ENCODE data around the gene MAPKAPK3.

MAPKAPK3 gene

DNA sequence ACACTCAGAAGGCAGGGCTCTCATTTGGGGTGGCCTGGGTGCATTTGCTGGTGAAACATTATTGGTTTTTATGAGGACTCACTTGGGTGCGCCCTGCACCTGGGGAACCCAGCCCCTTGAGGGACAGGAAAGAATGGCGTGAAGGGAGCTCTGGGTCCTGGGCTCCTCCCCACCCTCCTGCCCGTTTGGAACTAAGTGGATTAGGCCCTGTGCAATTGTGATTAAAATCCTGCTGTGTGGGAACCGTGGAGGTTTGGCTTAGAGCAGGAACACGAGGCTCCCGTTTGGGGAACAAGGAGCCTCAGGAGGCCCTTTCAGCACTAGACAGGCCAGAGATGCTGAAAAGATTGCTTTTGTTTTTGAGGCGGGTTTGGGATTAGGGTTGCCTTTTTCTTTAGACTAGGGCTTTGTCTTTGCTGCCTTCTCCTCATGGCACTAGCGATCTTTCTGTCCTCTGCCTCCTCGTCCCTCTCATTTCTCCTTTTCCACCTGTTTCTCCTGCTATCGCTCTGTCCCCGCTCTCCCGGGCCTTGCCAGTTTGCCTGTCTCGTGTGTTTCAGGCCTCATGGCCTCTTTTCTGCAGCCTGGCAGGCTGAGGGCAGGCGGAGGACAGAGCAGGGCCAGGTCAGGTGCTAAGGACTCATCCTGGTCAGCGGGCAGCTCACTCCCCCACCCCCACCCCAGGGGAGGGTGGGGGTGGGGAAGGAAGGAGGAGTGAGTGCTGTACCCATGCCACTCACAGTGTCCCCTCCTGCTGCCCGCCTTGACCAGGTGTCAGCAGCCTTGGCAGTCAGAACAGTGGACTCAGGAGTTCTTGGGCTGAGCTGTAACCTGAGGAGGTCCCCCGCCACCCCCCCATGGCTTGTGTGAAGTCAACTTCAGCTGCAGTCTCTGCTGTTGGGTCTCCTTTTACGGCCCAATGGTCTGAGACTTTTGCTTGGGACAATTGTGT lies 8.6 kb downstream of the MAPKAPK3 start:
- no peak for DNase-seq (ENCODE audit: low read depth in 1 of 2, low spot score in 1 of 2)

DNA sequence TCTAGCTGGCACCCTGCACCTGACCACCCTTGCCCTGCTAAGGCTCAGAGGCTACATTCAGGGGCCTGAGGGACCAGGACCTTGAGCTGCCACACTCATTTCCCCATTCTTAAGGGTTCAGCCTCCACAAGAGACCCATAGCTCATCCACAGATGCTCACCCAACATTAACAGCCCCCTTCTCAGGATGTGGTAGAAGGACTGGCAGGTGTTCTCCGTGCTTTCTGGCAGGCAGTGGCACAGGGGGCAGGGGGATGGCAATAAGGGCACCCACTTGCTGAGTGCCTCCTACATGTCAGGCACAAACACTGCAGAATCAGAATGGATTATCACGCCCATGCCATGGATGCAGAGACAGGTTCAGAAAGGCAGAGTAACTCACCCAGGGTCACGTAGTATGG lies 9.4 kb downstream of the MAPKAPK3 start:
- no peak for DNase-seq (ENCODE audit: low read depth in 1 of 2, low spot score in 1 of 2)

DNA sequence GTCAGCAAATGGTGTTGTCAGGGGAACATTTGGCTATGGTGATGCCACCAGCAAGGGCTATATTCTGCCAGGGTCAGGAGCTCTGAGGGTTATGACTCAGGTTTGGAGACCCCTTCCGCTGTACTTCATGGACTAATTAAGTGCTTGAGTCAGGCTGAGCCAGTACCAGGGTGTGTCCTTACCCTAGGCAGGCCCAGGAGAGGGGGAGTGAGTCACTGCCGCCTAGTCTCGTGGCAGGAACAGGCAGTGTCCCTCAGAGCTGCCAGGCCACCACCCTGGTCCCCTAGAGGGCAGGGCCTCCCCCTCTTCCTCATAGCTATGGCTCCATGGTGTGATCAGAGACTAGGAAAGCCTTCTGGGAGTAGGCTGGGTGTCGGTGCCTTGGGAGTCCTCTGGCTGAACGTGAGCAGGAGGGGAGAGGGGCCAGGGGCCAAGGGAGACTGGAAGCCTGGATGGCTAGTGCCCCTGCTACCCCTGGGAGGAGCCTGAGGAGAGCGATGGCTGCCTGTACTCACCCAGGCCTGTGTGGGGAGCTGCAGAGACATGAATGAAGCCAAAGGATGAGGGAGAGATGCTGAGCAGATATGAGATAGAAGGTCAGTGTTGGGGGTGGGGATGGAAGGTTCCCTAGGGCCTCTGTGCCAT lies 10.6 kb downstream of the MAPKAPK3 start:
- DNase-seq (ENCODE audit: low read depth in 1 of 2, low spot score in 1 of 2) = no peak

DNA sequence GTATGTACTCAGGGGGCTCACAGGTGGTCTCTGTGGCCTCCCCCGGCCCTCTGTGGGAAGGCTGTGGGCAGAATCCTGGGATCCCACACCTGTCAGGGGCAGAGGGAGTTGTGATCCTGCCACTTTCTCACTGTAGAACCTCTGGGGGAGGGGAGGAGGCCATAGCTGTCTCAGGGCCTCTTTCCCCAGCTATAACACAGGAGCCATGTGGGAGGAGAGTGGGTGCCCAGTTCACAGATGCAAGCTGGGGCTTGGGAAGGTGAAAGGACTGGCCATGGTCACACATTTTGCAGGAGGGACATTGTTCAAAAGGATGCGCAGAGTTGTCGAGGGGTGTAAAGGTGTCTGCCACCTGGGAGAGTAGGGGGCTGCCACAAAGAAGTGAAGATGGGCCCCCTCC lies 11.7 kb downstream of the MAPKAPK3 start:
- no peak for DNase-seq (ENCODE audit: low read depth in 1 of 2, low spot score in 1 of 2)

DNA sequence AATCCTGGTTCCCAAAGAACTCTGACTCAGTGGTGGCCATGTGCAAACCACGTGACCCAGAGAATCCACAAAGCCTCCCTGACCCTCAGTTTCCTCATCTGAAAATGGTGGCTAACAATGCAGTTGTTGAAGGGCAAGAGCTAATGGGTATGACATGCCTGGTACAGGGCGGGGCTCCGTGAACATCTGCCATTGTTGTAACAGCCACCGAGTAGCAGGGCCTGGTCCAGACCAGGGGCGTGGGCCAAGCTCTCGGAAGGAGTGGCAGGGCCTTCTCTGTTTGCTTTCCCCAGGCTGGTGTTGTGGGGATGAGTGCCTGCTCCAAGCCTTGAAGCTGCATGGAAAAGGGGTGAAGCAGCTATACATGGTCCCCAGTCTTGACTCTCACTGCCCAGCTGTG lies 13.4 kb downstream of the MAPKAPK3 start:
- DNase-seq (ENCODE audit: low read depth in 1 of 2, low spot score in 1 of 2) = no peak

DNA sequence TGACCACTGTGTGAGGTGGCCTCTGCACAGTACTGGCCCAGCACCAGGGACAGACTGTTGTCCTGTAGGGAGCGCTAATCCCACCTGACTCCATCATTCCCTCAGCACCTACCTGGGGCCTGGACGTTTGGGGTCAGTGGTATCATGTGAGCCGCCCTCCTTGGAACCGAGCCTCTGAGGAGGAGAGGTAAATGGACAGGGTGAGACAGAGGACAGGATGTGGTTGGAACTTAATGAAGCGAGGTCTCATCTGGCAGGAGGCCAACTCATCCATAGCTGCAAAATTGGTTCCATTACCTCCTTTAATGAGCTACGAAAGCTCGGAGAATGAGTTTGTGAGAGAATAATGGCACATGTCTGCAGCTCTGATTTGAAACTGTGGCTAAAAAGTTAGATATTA lies 13.9 kb downstream of the MAPKAPK3 start:
- no peak for DNase-seq (ENCODE audit: low read depth in 1 of 2, low spot score in 1 of 2)

DNA sequence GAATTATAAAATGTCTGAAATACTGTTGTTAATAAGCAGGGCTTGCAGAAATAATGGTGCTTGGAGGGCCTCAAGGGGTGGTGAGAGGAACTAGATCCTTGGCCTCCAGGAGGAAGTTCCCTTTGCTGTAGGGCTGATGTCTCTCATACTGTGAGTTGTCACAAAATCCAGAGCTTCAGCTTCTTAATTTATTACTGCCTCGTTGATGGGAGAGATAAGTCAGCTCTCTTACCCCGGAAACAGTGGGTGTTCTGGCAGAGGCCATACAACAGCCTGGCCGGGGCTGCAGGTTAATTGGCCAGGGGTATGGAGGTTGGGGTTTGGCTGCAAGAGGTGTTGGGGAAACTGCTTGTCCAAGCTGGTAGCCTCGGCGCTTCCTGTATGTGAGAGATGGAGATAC lies 15.5 kb downstream of the MAPKAPK3 start:
- DNase-seq (ENCODE audit: low read depth in 1 of 2, low spot score in 1 of 2) = no peak

DNA sequence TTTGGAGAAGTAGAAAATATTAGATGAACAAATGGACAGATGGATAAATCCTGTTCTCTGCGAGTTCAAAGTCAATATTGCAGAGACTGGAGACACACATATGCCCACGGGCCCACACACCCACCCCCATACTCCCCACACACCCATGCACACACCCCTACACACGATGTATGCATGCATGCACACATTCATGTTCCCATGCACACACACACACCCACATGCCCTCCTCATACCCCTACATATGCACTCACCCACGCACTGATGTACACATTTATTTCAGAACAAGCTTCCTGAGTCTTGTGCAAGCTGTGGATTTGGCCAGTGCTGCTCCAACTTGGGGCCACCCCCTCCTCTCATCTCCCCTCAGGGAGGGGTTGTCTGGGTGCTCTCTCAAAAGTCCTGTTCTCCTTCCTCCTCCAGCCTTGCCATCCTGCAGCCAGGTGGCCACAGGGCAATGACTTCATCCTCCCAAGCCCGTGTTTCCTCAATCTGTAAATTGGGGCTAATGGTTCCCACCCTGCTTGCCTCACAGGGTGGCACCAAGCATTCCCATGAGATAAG lies 16.4 kb downstream of the MAPKAPK3 start:
- DNase-seq (ENCODE audit: low read depth in 1 of 2, low spot score in 1 of 2) = no peak

DNA sequence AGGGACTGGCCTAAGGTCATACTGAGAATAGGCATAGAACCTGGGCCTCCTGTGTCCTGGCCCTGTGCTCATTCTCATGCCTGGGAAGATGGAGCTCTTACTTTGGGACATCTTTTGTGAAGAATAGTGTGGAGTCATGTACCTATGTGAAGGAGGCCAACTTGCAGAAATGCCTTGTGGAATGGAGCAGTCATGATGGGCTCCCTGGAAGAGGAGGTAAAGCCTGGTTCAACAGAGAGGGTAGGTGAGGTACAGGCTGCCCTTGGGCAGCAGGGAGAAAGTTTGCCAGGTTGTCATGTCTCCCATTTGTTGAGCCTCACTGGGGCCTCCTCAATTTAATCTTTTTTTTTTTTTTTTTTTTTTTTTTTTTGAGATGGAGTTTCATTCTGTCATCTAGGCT lies 18.1 kb downstream of the MAPKAPK3 start:
- no peak for DNase-seq (ENCODE audit: low read depth in 1 of 2, low spot score in 1 of 2)

DNA sequence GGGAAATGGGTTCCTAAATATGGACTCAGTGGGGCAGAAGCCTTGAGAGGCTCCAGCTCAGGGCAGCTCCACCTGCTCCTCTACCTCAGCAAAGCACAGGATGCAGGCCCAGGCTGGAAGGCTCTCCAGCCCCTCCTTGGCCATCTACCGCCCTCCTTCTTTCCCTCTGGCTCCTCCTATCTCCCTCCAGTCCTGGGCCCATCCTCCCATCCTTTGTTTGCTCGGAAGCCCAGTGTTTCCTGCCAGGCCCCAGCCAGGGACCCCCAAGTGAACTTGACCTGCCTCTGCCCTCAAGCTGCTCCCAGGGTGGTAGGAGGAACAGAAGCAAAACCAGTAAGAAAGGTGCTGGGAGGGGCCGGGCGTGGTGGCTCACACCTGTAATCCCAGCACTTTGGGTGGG lies 20.1 kb downstream of the MAPKAPK3 start:
- DNase-seq (ENCODE audit: low read depth in 1 of 2, low spot score in 1 of 2) = no peak

DNA sequence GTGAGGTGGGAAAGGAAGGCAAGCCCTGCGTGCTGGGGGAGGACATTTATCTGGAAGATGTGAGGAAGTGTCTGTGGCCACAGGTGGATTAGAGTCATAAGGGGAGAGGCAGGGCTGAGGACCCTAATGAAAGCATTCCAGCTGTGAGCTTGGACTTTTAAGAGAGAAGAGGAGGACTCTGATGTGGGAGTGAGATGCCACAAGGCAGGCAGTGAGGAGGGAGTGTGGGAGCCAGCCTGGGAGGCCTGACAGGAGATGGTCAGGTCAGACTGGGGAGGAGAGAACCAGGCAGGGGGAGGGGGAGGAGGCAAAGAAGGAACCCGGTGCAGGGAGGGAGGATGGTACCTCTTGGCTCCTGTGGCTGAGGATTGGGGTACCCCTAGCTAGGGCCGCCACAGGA lies 21.0 kb downstream of the MAPKAPK3 start:
- DNase-seq (ENCODE audit: low read depth in 1 of 2, low spot score in 1 of 2) = no peak

DNA sequence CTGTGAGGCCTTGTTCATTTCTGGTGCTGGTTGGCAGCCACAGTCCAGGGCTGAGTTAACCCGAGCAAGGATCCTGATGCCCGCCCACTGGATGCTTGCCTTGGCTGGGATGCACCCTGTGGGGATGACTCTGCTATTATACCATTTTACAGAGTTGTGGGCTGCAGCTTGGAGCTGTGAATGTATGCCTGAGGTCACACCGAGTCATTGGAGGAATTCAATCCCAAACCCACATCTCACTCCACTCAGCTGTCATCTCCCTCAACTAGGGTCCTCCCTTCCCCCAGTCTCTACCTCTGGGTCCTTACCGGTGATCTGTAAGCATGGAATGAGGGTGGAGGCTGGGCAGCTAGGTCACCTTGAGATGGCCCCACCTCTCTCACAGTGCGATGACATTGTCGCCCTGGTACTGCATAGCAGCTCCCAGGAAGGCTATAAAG lies 22.1 kb downstream of the MAPKAPK3 start:
- no peak for DNase-seq (ENCODE audit: low read depth in 1 of 2, low spot score in 1 of 2)

DNA sequence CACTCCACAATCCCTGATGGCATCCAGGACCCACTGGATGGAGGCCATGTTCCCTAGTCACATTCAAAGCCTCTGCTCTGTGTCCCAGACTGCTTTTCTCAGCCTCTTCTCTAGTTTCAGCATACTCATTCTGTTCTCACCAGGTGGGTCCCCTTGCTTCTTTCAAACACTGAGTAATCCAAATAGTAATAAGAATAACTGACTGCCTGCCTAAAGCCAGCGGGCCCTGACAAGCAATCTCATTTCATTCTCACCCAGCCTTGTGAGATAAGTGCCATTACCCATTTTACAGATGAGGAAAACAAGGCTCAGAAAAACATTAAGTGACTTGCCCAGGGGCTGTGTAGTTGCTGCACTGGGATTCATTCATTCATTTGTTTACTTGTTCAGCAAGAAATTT lies 25.4 kb downstream of the MAPKAPK3 start:
- DNase-seq (ENCODE audit: low read depth in 1 of 2, low spot score in 1 of 2) = no peak

DNA sequence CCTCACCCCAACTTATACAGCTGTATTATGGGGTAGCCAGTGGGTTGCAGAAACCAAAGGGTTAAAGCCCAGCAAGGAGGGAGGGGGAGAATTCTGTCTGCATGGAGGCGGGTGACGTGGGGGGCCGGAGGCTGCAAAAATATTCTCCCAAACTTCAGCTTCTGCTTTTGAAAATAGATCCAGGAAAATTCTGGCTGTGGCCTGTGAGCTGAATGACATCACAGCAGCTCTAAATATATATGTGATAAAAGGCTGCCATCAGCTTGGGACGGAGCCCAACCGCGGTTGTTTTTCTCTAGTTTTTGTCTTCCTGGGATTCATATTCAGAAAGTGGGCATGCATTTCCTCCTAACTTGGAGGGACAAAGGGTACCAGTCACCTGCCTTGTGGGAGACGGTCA lies 27.6 kb downstream of the MAPKAPK3 start:
- DNase-seq (ENCODE audit: low read depth in 1 of 2, low spot score in 1 of 2) = no peak

DNA sequence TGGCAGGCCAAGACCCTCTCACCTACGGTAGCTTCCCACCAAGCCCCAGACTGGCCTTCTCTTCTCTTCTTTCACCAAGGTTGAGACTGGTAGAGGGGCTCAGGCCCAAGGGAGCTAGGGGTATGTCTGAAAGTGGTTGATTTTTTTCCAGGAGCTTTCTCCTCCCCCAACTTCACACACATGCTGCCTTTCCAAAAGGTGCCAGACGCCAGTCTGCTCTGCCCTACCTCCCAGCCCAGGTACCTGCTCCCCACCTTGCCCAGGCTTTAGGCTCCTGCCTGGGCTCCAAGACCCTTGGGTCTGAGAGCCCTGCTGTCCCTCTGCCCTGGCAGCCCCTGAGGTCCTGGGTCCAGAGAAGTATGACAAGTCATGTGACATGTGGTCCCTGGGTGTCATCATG lies 28.4 kb downstream of the MAPKAPK3 start:
- DNase-seq (ENCODE audit: low read depth in 1 of 2, low spot score in 1 of 2) = no peak

DNA sequence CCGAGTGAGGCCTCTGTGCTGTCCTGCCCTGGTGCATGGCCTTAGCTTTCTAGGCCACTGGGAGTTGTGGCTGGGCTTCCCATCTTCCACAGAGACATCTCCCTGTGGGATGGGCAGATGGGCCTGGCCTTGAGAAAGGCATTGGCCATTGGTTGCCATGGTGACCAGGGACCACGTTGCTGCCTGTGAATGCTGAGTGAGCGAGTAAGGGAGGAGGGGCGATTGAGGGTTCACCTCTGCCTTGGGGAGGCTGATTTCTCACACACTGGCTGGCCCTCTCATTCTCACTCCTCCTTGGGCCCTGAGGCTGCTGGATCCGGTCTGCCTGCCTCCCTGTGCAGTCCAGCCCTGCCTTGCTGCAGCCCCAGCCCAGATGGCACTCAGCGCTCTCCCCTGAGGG lies 31.4 kb downstream of the MAPKAPK3 start:
- DNase-seq (ENCODE audit: low read depth in 1 of 2, low spot score in 1 of 2) = no peak

DNA sequence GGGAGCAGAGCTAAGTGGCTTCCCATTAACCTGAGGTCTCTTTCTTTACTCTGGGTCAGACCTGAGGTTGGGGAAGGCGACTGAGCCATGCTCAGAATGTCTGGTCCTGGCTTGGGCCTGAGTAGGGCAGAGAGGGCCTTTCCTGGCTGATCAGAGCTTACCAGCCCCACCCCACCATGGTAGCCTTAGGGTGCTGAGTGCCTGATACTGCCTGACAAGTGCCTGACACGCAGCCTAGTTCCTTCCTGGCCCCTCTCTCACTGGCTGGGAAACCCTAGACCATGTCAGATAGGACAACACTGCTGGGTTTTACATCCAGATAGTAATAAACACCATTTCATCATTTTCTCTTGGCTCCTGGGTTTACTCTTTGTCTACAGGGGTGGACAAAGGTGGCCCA lies 32.0 kb downstream of the MAPKAPK3 start:
- no peak for DNase-seq (ENCODE audit: low read depth in 1 of 2, low spot score in 1 of 2)

DNA sequence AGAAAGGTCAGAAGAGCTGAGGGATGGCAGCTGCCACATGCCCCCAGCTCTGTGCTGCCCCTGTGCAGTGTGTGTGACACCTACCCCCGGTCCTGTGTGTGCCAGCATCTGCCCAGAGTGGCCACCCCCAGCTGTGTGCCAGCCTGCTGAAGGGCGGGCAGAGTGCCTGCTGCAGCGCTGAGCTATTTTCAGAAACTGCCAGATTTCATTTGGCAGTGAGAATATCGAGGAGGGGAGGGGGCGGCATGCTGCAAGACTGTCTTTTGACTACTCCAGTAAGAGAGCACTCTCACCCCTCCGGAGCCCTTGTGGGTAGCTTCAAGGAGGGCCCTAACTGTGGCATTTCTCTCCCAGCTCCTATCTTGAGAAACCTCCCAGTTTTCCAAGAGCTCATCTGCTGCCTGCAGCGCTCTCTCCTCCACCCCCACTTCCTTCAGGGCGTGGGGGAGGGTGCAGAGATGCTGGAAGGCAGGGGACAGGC lies 32.5 kb downstream of the MAPKAPK3 start:
- DNase-seq (ENCODE audit: low read depth in 1 of 2, low spot score in 1 of 2) = no peak

DNA sequence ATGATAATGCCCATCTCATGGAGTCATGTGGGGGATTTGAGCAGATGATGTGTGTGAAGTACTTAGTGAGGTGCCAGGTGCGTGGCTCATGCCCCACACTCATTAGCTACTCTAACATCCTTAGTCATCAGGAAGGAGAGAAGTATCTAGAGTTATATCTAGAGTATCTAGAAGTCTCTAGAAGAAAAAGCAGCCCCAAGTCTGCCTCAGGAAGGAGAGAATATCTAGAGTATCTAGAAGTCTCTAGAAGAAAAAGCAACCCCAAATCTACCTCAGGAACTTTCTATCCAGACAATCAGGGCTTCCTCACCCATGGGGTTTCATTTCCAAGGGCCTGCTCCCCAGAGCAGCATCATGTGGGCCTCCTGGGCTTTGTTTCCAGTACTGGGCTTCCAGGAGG lies 33.1 kb downstream of the MAPKAPK3 start:
- no peak for DNase-seq (ENCODE audit: low read depth in 1 of 2, low spot score in 1 of 2)

DNA sequence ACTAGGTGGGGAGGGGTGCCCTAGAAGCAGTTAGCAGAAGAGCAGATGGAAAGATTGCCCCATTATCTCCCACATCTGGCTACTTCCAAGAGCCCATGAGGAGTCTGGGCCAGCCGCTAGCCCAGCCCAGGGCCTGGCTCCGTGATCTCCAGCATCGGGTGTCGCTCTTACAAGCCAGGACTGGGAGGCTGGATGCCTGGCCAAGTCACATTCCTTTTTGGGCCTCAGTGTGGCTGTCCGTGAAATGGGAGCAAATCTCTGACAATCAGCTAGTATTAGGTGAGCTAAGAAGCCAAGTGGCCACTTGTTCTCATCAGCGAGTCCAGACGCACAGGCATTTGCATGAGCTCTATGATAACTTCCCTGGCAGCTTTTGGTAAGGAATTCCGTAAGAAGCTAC lies 34.5 kb downstream of the MAPKAPK3 start:
- no peak for DNase-seq (ENCODE audit: low read depth in 1 of 2, low spot score in 1 of 2)

DNA sequence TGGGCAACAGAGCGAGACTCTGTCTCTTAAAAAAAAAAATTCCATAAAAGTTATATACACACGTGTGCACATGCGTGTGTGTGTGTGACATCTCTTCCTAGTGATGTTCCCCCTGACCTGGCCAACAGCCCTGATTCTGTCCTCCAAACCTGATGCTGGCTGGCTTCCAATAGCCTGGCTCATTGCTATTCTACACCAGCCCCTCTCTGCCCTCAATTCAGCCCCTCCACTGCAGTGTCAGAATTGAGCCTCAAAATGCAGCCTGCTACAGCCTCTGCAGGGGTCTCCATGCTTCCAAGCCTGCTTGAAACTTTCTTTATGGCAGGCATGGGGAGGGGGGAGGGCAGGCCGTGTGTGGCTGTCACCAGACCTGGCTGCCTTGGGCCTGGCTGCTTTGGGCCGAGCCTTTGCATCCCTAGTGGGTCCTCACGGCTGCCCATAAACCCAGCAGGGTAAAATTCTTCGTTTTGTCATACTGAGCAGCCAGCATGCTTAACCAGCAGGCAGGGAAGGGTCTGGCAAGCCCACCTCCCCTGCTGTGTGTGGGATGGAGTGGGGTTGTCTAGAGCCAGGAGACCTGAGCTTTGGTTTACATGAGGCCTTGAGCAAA lies 35.1 kb downstream of the MAPKAPK3 start:
- no peak for DNase-seq (ENCODE audit: low read depth in 1 of 2, low spot score in 1 of 2)

DNA sequence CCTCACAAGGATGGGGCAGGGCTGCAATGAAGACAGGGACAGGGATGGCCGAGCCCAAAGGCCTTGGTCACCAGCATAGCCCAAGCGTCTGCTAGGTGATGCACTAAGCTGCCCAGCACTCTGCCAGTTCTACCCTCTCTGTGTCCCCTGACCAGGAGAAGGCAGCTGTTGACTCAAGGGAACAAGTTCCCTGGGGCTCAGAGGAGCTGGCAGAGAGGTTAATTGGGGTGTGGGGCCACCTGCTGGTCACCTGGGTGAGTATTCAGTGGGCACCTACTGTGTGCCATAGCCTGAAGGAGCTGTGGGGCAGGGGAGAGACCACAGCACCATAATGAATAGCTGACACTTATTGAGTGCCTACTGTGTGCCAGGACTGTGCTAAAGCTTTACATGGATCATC lies 35.8 kb downstream of the MAPKAPK3 start:
- peak; percentile 27 to 34 for DNase-seq (ENCODE audit: low read depth in 1 of 2, low spot score in 1 of 2)

Measured in stimulated activated CD4-positive, alpha-beta T cell treated with anti-CD3 and anti-CD28 coated beads, Interleukin-15, amount 100 ng/mL, for 1 hour (primary cell).